IPS DF 4.7 (cell line): ENCODE measurements around the gene SOX5.
"Not testable (repeated sequence)": the region's sequence is repeated elsewhere in the genome, so short reads cannot be mapped to it uniquely, and the experiment has no call there.

Experiments used
- DNase-seq: peaks from one replicate; pipeline ENCODE4 v3.0.0-alpha.2; 2013; ENCODE audit warnings: low spot score; ENCODE audit errors: extremely low read depth

The SOX5 gene

DNA sequence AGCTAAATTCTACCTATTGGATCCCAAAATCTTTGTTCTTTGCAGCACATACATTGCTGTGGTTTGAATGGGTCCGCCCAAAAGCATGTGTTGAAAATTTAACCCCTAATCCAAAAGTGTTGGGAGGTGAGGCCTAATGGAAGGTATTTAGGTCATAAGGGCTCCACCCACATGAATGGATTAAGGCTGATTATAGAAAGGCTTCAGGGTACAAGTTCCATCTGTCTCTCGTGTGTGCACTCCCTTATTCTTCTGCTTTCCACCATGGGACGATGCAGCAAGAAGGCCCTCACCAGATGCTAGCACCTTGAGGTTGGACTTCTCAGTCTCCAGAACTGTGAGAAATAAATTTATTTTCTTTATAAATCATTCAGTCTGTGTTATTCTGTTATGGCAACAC, 190.9 kb downstream of the SOX5 start:
- DNase-seq = no peak

- no peak for DNase-seq
Observed at GRCh38 chr12:23757541-23757962, 191.9 kb downstream of the SOX5 start.

- no peak for DNase-seq
Observed at GRCh38 chr12:23756416-23756815, 193.1 kb downstream of the SOX5 start.

GRCh38 chr12:23753628-23754365, 195.7 kb downstream of the SOX5 start:
- no peak for DNase-seq

GRCh38 chr12:23752245-23752644, 197.2 kb downstream of the SOX5 start:
- DNase-seq = no peak

DNA sequence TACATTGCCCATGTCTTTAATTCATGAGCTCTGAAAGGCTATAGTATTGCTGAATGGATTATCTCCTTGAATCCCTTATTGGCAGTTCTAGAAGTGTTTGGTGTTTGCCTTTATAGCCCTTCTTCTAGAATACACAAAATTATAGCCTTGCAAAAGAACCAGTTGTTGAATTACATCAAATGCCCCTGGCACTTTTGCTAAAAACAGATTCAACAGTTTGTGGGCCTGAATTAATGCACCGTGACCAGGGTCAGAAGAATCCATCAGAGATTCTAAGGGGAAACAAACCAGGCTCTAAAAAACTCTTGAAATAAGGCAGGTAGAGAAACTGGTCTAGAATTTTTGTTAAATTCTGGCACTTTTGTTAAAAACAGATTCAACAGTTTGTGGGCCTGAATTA, 197.8 kb downstream of the SOX5 start:
- DNase-seq = no peak

DNA sequence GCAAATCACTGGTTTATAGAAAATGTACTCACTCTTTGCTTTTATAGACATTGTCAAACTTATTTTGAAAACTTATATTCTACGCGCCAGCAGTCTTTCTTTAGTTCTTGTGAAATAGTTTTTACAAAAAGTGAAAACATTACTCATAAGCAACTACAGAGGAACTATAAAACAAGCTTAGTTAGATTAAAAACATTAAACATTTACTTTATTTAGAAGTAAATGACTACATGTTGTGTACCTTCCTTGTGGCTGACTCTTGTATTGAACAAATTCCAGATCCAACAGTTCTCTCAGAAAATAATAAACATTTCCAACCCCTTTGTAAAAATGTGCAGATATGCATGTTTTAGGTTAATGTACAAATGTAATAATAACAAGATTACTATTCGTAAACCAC, 198.5 kb downstream of the SOX5 start:
- DNase-seq = no peak

DNA sequence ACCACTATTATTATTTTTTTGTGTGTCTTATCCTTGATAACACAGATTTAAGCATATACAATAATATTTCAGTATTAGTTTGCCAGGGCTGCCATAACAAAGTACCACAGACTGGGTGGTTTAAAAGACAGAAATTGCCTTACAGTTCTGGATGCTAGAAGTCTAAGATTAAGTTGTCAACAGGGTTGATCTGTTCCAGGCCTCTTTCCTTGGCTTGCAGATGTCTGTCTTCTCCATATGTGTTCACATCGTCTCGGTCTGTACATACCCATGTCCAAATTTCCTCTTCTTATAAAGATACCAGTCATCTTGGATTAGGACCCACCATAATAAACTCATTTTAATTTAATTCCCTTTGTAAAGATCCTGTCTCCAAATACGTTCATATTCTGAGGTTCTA, 204.8 kb downstream of the SOX5 start:
- no peak for DNase-seq

DNA sequence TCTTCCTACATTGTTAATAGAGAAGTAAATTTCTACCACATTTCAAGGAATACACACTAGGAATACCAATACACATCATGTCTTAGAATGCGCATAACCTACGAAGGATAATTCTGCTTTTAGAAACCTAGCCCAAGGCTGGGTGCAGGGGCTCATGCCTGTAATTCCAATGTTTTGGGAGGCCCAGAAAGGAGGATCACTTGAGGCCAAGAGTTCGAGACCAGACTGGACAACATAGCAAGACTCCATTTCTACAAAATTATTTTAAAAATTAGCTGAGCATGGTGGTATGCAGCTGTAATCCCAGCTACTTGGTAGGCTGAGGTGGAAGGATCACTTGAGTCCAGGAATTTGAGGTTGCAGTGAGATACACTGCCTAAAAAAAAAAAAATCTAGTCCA, 206.9 kb downstream of the SOX5 start:
- no peak for DNase-seq

DNA sequence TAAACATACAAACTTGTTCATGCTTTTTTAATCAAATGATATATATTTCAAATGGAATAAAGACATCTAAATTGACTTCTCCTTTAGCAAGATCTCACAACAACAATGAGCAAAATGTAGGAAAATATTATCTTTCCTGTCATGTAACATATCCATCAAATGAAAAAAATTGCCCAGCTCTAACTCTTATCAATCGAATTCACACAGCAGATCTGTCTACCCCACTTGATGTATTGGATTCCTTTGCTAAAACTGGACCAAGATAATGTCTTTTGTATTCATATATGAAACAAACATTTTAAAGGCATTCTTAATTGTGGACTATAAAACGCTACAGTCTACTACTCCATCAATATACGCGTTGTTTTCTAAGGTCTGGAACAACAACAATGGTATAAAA, 218.0 kb downstream of the SOX5 start:
- DNase-seq = no peak

DNA sequence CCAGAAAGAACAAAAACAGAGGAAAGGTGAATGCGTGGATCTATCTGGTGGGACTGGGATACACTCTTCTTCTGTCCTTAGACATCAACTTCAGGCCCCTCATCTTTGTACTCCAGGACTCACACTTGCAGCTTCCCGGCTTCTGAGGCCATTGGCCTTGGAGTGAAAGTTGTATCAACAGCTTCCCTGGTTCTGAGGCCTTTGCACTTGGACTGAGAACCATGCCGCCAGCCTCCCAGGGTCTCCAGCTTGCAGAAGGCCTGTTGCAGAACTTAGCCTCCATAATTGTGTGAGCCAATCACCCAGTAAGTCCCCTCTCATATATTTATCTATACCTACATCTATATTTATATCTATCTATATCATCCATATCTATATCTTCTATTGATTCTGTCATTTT, 218.4 kb downstream of the SOX5 start:
- DNase-seq = no peak

DNA sequence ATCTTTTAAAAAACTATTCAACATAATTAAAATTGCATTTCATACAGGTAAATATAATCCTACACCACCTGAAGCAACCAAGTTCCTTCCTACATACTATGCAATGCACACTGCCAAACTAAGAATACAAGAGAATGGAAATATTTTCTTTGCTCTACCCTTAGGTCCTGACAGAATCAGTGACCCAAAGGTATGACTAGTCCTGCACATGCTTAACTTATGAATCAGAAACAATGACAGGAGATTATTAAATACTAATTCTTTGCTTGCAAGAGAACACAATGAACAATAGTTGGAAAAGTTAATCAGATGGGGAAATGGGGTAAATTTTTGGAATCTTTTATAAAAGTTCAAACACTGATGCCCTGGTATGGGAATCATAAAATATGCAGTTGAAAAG, 220.1 kb downstream of the SOX5 start:
- no peak for DNase-seq

DNA sequence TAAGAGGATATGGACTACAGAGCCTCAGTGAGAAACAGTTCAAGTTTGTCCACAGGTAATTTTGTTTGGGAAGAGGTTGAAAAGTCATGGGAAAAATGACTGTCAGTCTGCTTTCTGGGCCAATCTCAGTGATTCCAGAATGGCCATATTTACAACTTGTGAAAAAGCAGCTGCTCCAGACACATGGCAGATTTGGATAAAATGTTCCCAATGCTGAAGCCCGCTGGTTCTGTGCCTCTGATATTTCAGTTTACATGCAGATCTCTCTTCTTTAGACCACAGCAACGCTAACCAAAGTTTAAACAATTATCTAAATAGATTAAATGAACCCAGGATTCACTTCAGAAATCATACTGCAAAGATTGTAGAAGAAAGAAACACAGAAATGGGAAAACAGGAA, 222.8 kb downstream of the SOX5 start:
- no peak for DNase-seq

DNA sequence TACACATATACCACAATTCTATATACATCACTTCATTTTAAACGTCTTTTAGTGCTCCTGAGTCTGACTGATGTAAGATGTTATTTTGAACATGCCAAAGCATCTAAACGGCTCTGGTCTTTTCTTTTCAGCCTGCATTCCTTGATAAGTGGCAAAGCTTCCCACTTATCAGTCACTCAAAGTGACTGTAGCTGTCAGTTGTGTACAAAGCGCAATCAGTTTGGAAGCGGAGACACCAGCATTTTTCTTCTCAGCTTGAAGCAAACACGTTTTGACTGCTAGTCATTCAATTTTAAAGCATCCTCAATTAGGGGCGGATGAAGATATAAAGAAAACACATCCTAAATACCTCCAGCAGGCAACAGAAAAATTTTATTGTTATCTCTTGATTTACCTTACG, 226.8 kb downstream of the SOX5 start:
- no peak for DNase-seq

GRCh38 chr12:23721268-23721667, 228.2 kb downstream of the SOX5 start:
- DNase-seq = no peak

DNA sequence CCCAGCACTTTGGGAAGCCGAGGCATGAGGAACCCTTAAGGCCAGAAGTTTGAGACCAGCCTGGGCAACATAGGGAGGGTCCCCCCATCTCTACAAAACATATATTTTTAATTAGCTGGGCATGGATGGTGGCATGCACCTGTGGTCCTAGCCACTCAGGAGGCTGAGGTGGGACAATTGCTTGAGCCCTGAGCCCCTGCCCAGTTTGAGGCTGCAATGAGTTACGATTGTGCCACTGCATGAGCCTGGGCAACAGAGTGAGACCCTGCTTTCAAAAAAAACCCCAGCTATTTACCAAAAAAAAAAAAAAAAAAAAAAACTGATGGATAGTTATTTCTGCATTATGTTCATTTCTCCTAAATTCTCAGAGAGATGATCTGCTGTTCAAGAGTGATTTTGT, 230.0 kb downstream of the SOX5 start:
- DNase-seq = no peak

- DNase-seq = not testable (repeated sequence)
Observed at GRCh38 chr12:23710361-23710760, 239.1 kb downstream of the SOX5 start.

- DNase-seq = no peak
Observed at GRCh38 chr12:23708185-23708837, 241.2 kb downstream of the SOX5 start.

- no peak for DNase-seq
Observed at GRCh38 chr12:23707270-23707669, 242.2 kb downstream of the SOX5 start.

DNA sequence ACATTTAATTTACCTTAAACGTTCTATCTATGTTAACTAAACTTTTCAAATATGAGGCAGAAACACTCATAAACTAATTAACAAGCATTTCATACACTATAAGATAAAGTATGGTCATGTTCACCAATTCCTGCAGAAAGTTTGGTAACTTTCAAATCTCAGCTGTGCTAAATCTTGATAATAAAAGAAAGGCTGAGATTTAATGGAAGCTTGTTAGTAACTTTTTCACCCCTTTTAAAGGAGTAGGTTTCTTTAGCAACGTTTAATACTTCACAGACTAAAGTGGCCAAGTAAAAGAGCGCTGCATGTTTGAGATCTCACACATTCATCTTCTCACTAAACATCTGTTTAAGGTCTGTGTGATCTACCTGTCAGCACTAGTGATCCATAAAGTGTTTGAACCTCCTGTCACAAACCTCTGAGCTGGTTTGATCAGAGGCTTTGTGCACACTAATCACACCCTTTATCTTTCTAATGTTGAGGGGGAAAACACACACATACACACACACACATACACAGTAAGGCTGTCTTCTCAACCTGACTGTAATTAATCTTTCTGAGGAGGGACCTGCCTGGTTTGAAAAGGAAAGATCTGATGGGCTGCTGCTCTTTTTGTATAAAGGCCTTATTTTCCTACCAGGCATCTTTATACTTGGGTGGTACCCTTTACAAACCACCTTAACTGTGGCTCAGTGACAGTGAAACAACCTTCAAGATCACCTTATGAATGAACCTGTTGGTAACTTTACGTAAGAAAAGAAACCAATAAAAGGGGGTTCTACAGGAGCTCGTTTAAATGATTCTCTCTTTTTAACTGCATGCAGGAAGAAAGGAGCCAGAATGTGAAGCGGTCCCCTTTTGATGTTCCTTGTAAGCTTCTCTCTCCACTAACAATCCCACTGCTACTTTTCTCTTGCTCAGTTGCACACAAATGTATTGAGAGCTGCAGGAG, 244.2 kb downstream of the SOX5 start:
- DNase-seq = peak; percentile 19

DNA sequence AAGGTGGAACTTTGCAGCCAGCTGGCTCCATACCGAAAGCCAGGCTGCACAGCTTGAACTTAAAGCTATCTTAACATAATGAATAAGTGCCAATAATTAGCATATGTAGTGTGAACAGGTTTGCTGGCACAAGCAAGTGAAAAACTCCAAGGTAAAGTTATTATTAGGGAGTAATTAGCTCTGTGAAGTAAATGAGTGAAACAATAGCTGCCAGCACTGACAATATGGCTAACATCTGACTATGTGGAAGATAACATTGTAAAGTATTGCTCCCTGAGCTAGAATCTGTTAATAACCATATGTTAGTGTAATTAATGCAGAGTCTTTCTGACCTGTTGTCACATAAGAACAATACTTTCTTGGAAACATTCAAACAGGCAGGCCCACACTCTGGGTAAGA, 246.4 kb downstream of the SOX5 start:
- DNase-seq = no peak

GRCh38 chr12:23699031-23699430, 250.4 kb downstream of the SOX5 start:
- DNase-seq = no peak
